ENCODE measurements around the gene TLR3.

GRCh38 chr4:186104890-186105646 lies 36.1 kb downstream of the TLR3 start:
- TF ChIP-seq SP1 (IDR thresholded peaks at IDR 0.05) = no peak
- TF ChIP-seq HDGF (IDR thresholded peaks at IDR 0.05; ENCODE audit: borderline replicate concordance) = no peak
- TF ChIP-seq CTBP1 (IDR thresholded peaks at IDR 0.05; ENCODE audit: borderline replicate concordance) = no peak
- TF ChIP-seq NFRKB (IDR thresholded peaks at IDR 0.05) = no peak
- no peak for TF ChIP-seq ELF4 (IDR thresholded peaks at IDR 0.05)
- no peak for TF ChIP-seq FOXA1 (IDR thresholded peaks at IDR 0.05)

Data from HEK293T (cell line).